H9 (cell line): ENCODE results near the gene HNRNPA3. TPM values are rescaled to one million over a fixed set of nuclear protein-coding genes. Genes with fewer than 3 reads are reported as not detected.

Experiments used
- DNase-seq: peaks from one replicate; pipeline ENCODE4 v3.0.0-alpha.2; 2017
- H2AFZ ChIP-seq: one replicate; pipeline ENCODE4 v1.6.1; 2013; ENCODE audit warnings: mild to moderate bottlenecking, low read length, control low read depth, moderate library complexity
- H2AK5ac ChIP-seq: 2 replicates; pipeline ENCODE4 v1.6.1; 2013; ENCODE audit warnings: low read length, control low read depth, mixed read lengths; ENCODE audit not compliant: insufficient read length
- H2BK120ac ChIP-seq: one replicate; pipeline ENCODE4 v1.6.1; 2013; ENCODE audit warnings: low read depth, mild to moderate bottlenecking, low read length, control low read depth, inconsistent platforms; ENCODE audit not compliant: poor library complexity, severe bottlenecking
- H2BK12ac ChIP-seq: 2 replicates; pipeline ENCODE4 v1.6.1; 2013; ENCODE audit warnings: low read length, control low read depth, mixed read lengths, low read depth; ENCODE audit not compliant: insufficient read length
- H2BK15ac ChIP-seq: 2 replicates; pipeline ENCODE4 v1.6.1; 2013; ENCODE audit warnings: low read depth, low read length, control low read depth
- H2BK20ac ChIP-seq: one replicate; pipeline ENCODE4 v1.6.1; 2013; ENCODE audit warnings: low read depth, mild to moderate bottlenecking, low read length, control low read depth, inconsistent platforms; ENCODE audit not compliant: poor library complexity, severe bottlenecking
- H2BK5ac ChIP-seq: 2 replicates; pipeline ENCODE4 v1.6.1; 2013; ENCODE audit warnings: low read length, control low read depth, mixed read lengths; ENCODE audit not compliant: insufficient read length
- H3K14ac ChIP-seq: 2 replicates; pipeline ENCODE4 v1.6.1; 2013; ENCODE audit warnings: low read length, control low read depth; ENCODE audit not compliant: insufficient read depth
- H3K18ac ChIP-seq: 2 replicates; pipeline ENCODE4 v1.6.1; 2013; ENCODE audit warnings: low read depth, mild to moderate bottlenecking, mixed read lengths, low read length, control low read depth; ENCODE audit not compliant: insufficient read length
- H3K23ac ChIP-seq: 2 replicates; pipeline ENCODE4 v1.6.1; 2013; ENCODE audit warnings: low read length, control low read depth, mixed read lengths, low read depth; ENCODE audit not compliant: insufficient read length
- H3K23me2 ChIP-seq: 2 replicates; pipeline ENCODE4 v1.6.1; 2013; ENCODE audit warnings: low read depth, mild to moderate bottlenecking, mixed read lengths, low read length, control low read depth; ENCODE audit not compliant: insufficient read length, poor library complexity, severe bottlenecking
- H3K27ac ChIP-seq: 2 replicates; pipeline ENCODE4 v1.5.1; 2013; ENCODE audit warnings: low read length, control low read depth, mixed read lengths, low read depth; ENCODE audit not compliant: insufficient read length
- H3K27me3 ChIP-seq: 2 replicates; pipeline ENCODE4 v1.6.1; 2013; ENCODE audit warnings: low read length, control low read depth, inconsistent platforms; ENCODE audit not compliant: insufficient read depth
- H3K4ac ChIP-seq: 2 replicates; pipeline ENCODE4 v1.6.1; 2013; ENCODE audit warnings: low read depth, mild to moderate bottlenecking, control low read depth, inconsistent platforms, low read length, moderate library complexity
- H3K4me1 ChIP-seq: 2 replicates; pipeline ENCODE4 v1.6.1; 2013; ENCODE audit warnings: low read length, control low read depth, inconsistent platforms; ENCODE audit not compliant: insufficient read depth
- H3K4me2 ChIP-seq: 2 replicates; pipeline ENCODE4 v1.6.1; 2013; ENCODE audit warnings: low read length, control low read depth, mixed read lengths; ENCODE audit not compliant: insufficient read length, insufficient read depth
- H3K56ac ChIP-seq: 2 replicates; pipeline ENCODE4 v1.6.1; 2013; ENCODE audit warnings: low read depth, mild to moderate bottlenecking, mixed read lengths, low read length, control low read depth; ENCODE audit not compliant: insufficient read length
- H3K79me1 ChIP-seq: 2 replicates; pipeline ENCODE4 v1.6.1; 2013; ENCODE audit warnings: low read depth, mild to moderate bottlenecking, moderate library complexity, low read length, control low read depth, inconsistent platforms; ENCODE audit not compliant: insufficient read depth, poor library complexity, severe bottlenecking
- H3K79me2 ChIP-seq: 2 replicates; pipeline ENCODE4 v1.6.1; 2013; ENCODE audit warnings: low read length, control low read depth, inconsistent platforms; ENCODE audit not compliant: insufficient read depth
- H3K9ac ChIP-seq: 2 replicates; pipeline ENCODE4 v1.6.1; 2013; ENCODE audit warnings: low read length, control low read depth, mixed read lengths; ENCODE audit not compliant: insufficient read length; ENCODE audit errors: extremely low read depth
- H3K9me3 ChIP-seq: one replicate; pipeline ENCODE4 v1.6.1; 2013; ENCODE audit warnings: low read depth, low read length, inconsistent platforms; ENCODE audit not compliant: control insufficient read depth
- H3T11ph ChIP-seq: one replicate; pipeline ENCODE4 v1.6.1; 2013; ENCODE audit warnings: mild to moderate bottlenecking, low read length, control low read depth, inconsistent platforms
- H4K20me1 ChIP-seq: one replicate; pipeline ENCODE4 v1.6.1; 2013; ENCODE audit not compliant: control insufficient read depth, insufficient read length, insufficient read depth
- H4K5ac ChIP-seq: 2 replicates; pipeline ENCODE4 v1.6.1; 2013; ENCODE audit warnings: low read depth, mild to moderate bottlenecking, mixed read lengths, low read length, control low read depth; ENCODE audit not compliant: insufficient read length
- H4K8ac ChIP-seq: replicated peaks from 2 replicates; pipeline ENCODE4 v1.6.1; 2013; ENCODE audit warnings: low read length, control low read depth, mixed read lengths, low read depth; ENCODE audit not compliant: insufficient read length
- H4K91ac ChIP-seq: 2 replicates; pipeline ENCODE4 v1.6.1; 2013; ENCODE audit warnings: low read depth, mild to moderate bottlenecking, moderate library complexity, mixed read lengths, low read length, control low read depth; ENCODE audit not compliant: insufficient read length
- H3K27ac Mint-ChIP-seq, 3 experiments: 2 replicates in 2 of 3; 3 replicates in 1 of 3; pipeline ENCODE4 v1.8.0; 2020 to 2021; ENCODE audit warnings: mixed read lengths in 3 of 3, mild to moderate bottlenecking in 1 of 3, moderate library complexity in 1 of 3
- H3K27me3 Mint-ChIP-seq: 2 replicates; pipeline ENCODE4 v1.8.0; 2021; ENCODE audit warnings: low read depth, mild to moderate bottlenecking, moderate library complexity, mixed read lengths
- H3K36me3 Mint-ChIP-seq, 3 experiments: 2 replicates in 2 of 3; 3 replicates in 1 of 3; pipeline ENCODE4 v1.8.0; 2020 to 2021; ENCODE audit warnings: low read depth in 3 of 3, mixed read lengths in 3 of 3; ENCODE audit not compliant: insufficient read depth in 1 of 3
- H3K4me1 Mint-ChIP-seq, 2 experiments: 2 replicates each; pipeline ENCODE4 v1.8.0; 2020; ENCODE audit warnings: mixed read lengths in 2 of 2
- H3K4me3 Mint-ChIP-seq, 2 experiments: 2 replicates in 1 of 2; 3 replicates in 1 of 2; pipeline ENCODE4 v1.8.0; 2020 to 2021; ENCODE audit warnings: mild to moderate bottlenecking in 2 of 2, mixed read lengths in 2 of 2, moderate library complexity in 1 of 2
- H3K9me3 Mint-ChIP-seq, 2 experiments: 2 replicates in 1 of 2; 3 replicates in 1 of 2; pipeline ENCODE4 v1.8.0; 2020; ENCODE audit warnings: mild to moderate bottlenecking in 2 of 2, mixed read lengths in 2 of 2, moderate library complexity in 1 of 2
- CTCF ChIP-seq: fragments of 200-600 bp; sonication (generic); conservative IDR thresholded peaks from 3 replicates; pipeline ENCODE4 v1.8.0; 2021; ENCODE audit warnings: antibody characterized with exemption, mild to moderate bottlenecking
- WGBS: extraction: QIAGEN DNeasy Blood & Tissue Kit; methylation state at CpG from one replicate; pipeline ENCODE4 v1.1.7; 2013; ENCODE audit warnings: missing lambda C conversion rate, low lambda C conversion rate, mixed read lengths; ENCODE audit not compliant: insufficient read length; ENCODE audit errors: extremely low coverage; 5-methylcytosine and 5-hydroxymethylcytosine counted together
- total RNA-seq: library from RNA; stranded (reverse); gene quantifications from 2 replicates; pipeline ENCODE4 v1.2.1, GENCODE V29; 2021

Gene HNRNPA3
- total RNA-seq, 1 experiment from 2014 or later: 405 TPM

GRCh38 chr2:177239932-177240630, 27.5 kb downstream of the HNRNPA3 start:
- H4K8ac ChIP-seq: no peak overlapping the region
- H4K20me1 ChIP-seq: peaks cover 1% of the 10 kb centered on the region
- no peak overlapping the region for H3K9ac ChIP-seq
- no peak overlapping the region for H2BK12ac ChIP-seq
- no CpG with 5 or more reads among the region's 5 CpGs for WGBS
- no peak overlapping the region for H3K14ac ChIP-seq
- Mint-ChIP-seq H3K27ac (peak overlapping the region in 2 of 3 experiments; percentile 5 to 6; a peak in 1 of 7 replicates), H3K36me3 (no peaks in the 10 kb centered on the region; a peak in 4 of 7 replicates), H3K27me3 (no peaks in the 10 kb centered on the region), H3K4me3 (no peak overlapping the region), H3K9me3 (no peaks in the 10 kb centered on the region), H3K4me1 (peaks cover 39 to 41% of the 10 kb centered on the region in 2 experiments)
- no peak overlapping the region for H3K56ac ChIP-seq
- H2BK15ac ChIP-seq: no peak overlapping the region
- H2AFZ ChIP-seq: no peak overlapping the region
- no peaks in the 10 kb centered on the region for H3K27me3 ChIP-seq
- H3K79me2 ChIP-seq: peaks cover 32% of the 10 kb centered on the region; the same call in 1 of the 2 replicates
- no peak overlapping the region for H2AK5ac ChIP-seq
- no peak for TF ChIP-seq CTCF
- H3K23me2 ChIP-seq: no peaks in the 10 kb centered on the region
- DNase-seq: no peak
- H3K18ac ChIP-seq: no peak overlapping the region
- no peak overlapping the region for H2BK5ac ChIP-seq
- H4K91ac ChIP-seq: no peak overlapping the region
- H2BK120ac ChIP-seq: no peak overlapping the region
- no peak overlapping the region for H3K23ac ChIP-seq
- H3K9me3 ChIP-seq: no peaks in the 10 kb centered on the region
- H3K27ac ChIP-seq: no peak overlapping the region
- peaks cover 9% of the 10 kb centered on the region; the same call in 1 of the 2 replicates for H3K4me1 ChIP-seq
- no peak overlapping the region for H2BK20ac ChIP-seq
- H3K4me2 ChIP-seq: no peak overlapping the region
- no peak overlapping the region for H3T11ph ChIP-seq
- H3K79me1 ChIP-seq: peaks cover 7% of the 10 kb centered on the region
- no peak overlapping the region for H4K5ac ChIP-seq
- no peak overlapping the region for H3K4ac ChIP-seq
